Body of pancreas (tissue), 4 donors: Measurements from ENCODE around the gene BMP8A. TPM values are rescaled to one million over a fixed set of nuclear protein-coding genes. Genes with fewer than 3 reads are reported as not detected.

Experiments used
- ATAC-seq: fragments of 150-250 bp; one replicate; pipeline ENCODE4 v1.9.1; 2016
- DNase-seq, 4 donors: peaks; one replicate each; pipeline ENCODE4 v3.0.0-alpha.2; 2019
- H3K27ac ChIP-seq, 4 donors: fragments of 200-600 bp; sonication (generic); 1 replicate in 3 of 4; 2 replicates in 1 of 4; pipeline versions ENCODE4 v1.5.1 to v1.6.1; 2016 to 2019; ENCODE audit warnings: mild to moderate bottlenecking in 1 of 4, mixed read lengths in 1 of 4, moderate library complexity in 1 of 4
- H3K27me3 ChIP-seq, 2 donors: fragments of 200-600 bp; sonication (generic); one replicate each; pipeline ENCODE4 v1.6.0; 2016; ENCODE audit warnings: mild to moderate bottlenecking in 1 of 2
- H3K36me3 ChIP-seq, 2 donors: fragments of 200-600 bp; sonication (generic); replicated peaks in 1 of 2; 2 replicates each; pipeline ENCODE4 v1.5.1; 2016; ENCODE audit warnings: low read depth in 2 of 2; ENCODE audit not compliant: insufficient read depth in 1 of 2
- H3K4me1 ChIP-seq: fragments of 200-600 bp; sonication (generic); one replicate; pipeline ENCODE4 v1.6.0; 2016
- H3K4me3 ChIP-seq, 2 donors: fragments of 200-600 bp; sonication (generic); 1 replicate in 1 of 2; 2 replicates in 1 of 2; pipeline ENCODE4 v1.5.1; 2016 to 2019
- H3K9me3 ChIP-seq, 3 donors: fragments of 200-600 bp; sonication (generic); 1 replicate in 2 of 3; 2 replicates in 1 of 3; pipeline ENCODE4 v1.5.1; 2016
- CTCF ChIP-seq, 7 experiments: fragments of 450-650 bp in 4 of 7; fragments of 200-600 bp in 3 of 7; sonication (generic) in 3 of 7; IDR thresholded peaks; one replicate each; pipeline ENCODE4 v1.5.1; 2016 to 2019; ENCODE audit warnings: antibody characterized with exemption in 7 of 7
- POLR2A ChIP-seq, 3 donors: fragments of 450-650 bp; IDR thresholded peaks; one replicate each; pipeline ENCODE4 v1.6.1; 2016; ENCODE audit warnings: antibody characterized with exemption in 3 of 3, mild to moderate bottlenecking in 2 of 3
- WGBS, 2 donors: methylation state at CpG; one replicate each; pipeline ENCODE4 v1.1.5; 2017; 5-methylcytosine and 5-hydroxymethylcytosine counted together
- intact Hi-C: fragments of 100-400 bp; cut with DNase I; formaldehyde crosslinking; loops from one replicate; pipeline ENCODE4 v1.15.1; 2023
- total RNA-seq, 2 donors: library from RNA; depleted of rRNA; stranded (reverse); fragments of >200 nt; gene quantifications; one replicate each; pipeline ENCODE4 v1.1.0, GENCODE V29; 2016

BMP8A gene
- total RNA-seq, 2 donors from 2014 or later, result 5.7 TPM; not detected in 1

GRCh38 chr1:39566441-39567137 is 75.2 kb downstream of the BMP8A start:
- Histone ChIP-seq H3K27ac (peak overlapping the region in 1 of 4 donors; percentile 61), H3K4me3 (no peak overlapping the region), H3K4me1 (peaks cover 70% of the 10 kb centered on the region), H3K9me3 (no peaks in the 10 kb centered on the region), H3K27me3 (no peaks in the 10 kb centered on the region), H3K36me3 (peaks cover 45 to 52% of the 10 kb centered on the region in 2 donors)
- intact Hi-C loops, result no loop called here
- 17 to 31% methylated on average over 5 of the region's 5 CpGs for WGBS, 2 donors
- DNase-seq (peak; percentile 87 to 92 (median 90)), ATAC-seq (peak; percentile 89)
- TF ChIP-seq CTCF (IDR thresholded peaks at IDR 0.05), result no peak
- peak in 1 of 3 donors; percentile 12 for TF ChIP-seq POLR2A (IDR thresholded peaks at IDR 0.05)

- H3K9me3 ChIP-seq, result no peaks in the 10 kb centered on the region
- H3K36me3 ChIP-seq, result peaks cover 45 to 48% of the 10 kb centered on the region in 2 donors
- TF ChIP-seq CTCF (IDR thresholded peaks at IDR 0.05) (no peak), POLR2A (IDR thresholded peaks at IDR 0.05) (no peak)
- intact Hi-C loops, result no loop called here
- H3K4me1 ChIP-seq, result peaks cover 77% of the 10 kb centered on the region
- 20 to 29% methylated on average over 3 of the region's 3 CpGs for WGBS, 2 donors
- H3K4me3 ChIP-seq, result no peak overlapping the region
- peak overlapping the region in 1 of 4 donors; percentile 61 for H3K27ac ChIP-seq
- ATAC-seq (peak; percentile 26), DNase-seq (peak in 3 of 4 donors; percentile 57 to 68 (median 63))
- no peaks in the 10 kb centered on the region for H3K27me3 ChIP-seq
These were observed 75.9 kb downstream of the BMP8A start for GRCh38 chr1:39567302-39567701.

- Histone ChIP-seq H3K4me1 (peaks cover 86% of the 10 kb centered on the region), H3K4me3 (no peak overlapping the region), H3K36me3 (peaks cover 40 to 43% of the 10 kb centered on the region in 2 donors), H3K27me3 (no peaks in the 10 kb centered on the region), H3K9me3 (no peaks in the 10 kb centered on the region), H3K27ac (peak overlapping the region in 1 of 4 donors; percentile 61)
- TF ChIP-seq POLR2A (IDR thresholded peaks at IDR 0.05) (no peak), CTCF (IDR thresholded peaks at IDR 0.05) (no peak)
- no peak for DNase-seq
- no peak for ATAC-seq
- intact Hi-C loops, result no loop called here
- 37 to 57% methylated on average over 2 of the region's 2 CpGs for WGBS, 2 donors
These were observed 76.8 kb downstream of the BMP8A start for GRCh38 chr1:39568208-39568607.

- TF ChIP-seq CTCF (IDR thresholded peaks at IDR 0.05) (no peak), POLR2A (IDR thresholded peaks at IDR 0.05) (no peak)
- 22 to 34% methylated on average over 4 of the region's 4 CpGs for whole genome bisulfite sequencing, 2 donors
- intact Hi-C loops, result no loop called here
- H3K4me1 ChIP-seq, result peaks cover 94% of the 10 kb centered on the region
- peaks cover 32 to 34% of the 10 kb centered on the region in 2 donors for H3K36me3 ChIP-seq
- ATAC-seq, result peak; percentile 32
- peak in 3 of 4 donors; percentile 21 to 62 (median 54) for DNase-seq
- H3K4me3 ChIP-seq, result no peak overlapping the region
- no peaks in the 10 kb centered on the region for H3K27me3 ChIP-seq
- no peaks in the 10 kb centered on the region for H3K9me3 ChIP-seq
- peak overlapping the region in 2 of 4 donors; percentile 4 to 46 for H3K27ac ChIP-seq
These were observed 77.6 kb downstream of the BMP8A start for GRCh38 chr1:39569034-39569433.
